HG03097 (cell line): Measurements from ENCODE around the gene SH3RF2.
"Not testable (repeated sequence)": the region's sequence is repeated elsewhere in the genome, so short reads cannot be mapped to it uniquely, and the experiment has no call there.

Source experiments
- ATAC-seq: cut with Tn5 transposase; IDR thresholded peaks from one replicate; pipeline ENCODE4 v1.9.1; 2021; ENCODE audit not compliant: unreplicated experiment, low FRiP score

Gene SH3RF2

GRCh38 chr5:145976431-145977155 lies 40.2 kb downstream of the SH3RF2 start:
- ATAC-seq: peak; percentile 77

GRCh38 chr5:145978171-145978570 lies 41.8 kb downstream of the SH3RF2 start:
- no peak for ATAC-seq

GRCh38 chr5:145978708-145979107 lies 42.3 kb downstream of the SH3RF2 start:
- no peak for ATAC-seq

GRCh38 chr5:145979270-145980223 lies 43.2 kb downstream of the SH3RF2 start:
- no peak for ATAC-seq

- ATAC-seq: no peak
Measured at GRCh38 chr5:145980259-145980658, 43.9 kb downstream of the SH3RF2 start.

- ATAC-seq: no peak
Measured at GRCh38 chr5:145980718-145981117, 44.3 kb downstream of the SH3RF2 start.

GRCh38 chr5:145981589-145982571 lies 45.5 kb downstream of the SH3RF2 start:
- no peak for ATAC-seq

- no peak for ATAC-seq
Measured at GRCh38 chr5:145982572-145983318, 46.4 kb downstream of the SH3RF2 start.

- no peak for ATAC-seq
Measured at GRCh38 chr5:145983446-145983845, 47.1 kb downstream of the SH3RF2 start.

- ATAC-seq: no peak
Measured at GRCh38 chr5:145984072-145984471, 47.7 kb downstream of the SH3RF2 start.

- no peak for ATAC-seq
Measured at GRCh38 chr5:145987856-145988255, 51.5 kb downstream of the SH3RF2 start.

GRCh38 chr5:145988993-145989392 lies 52.6 kb downstream of the SH3RF2 start:
- ATAC-seq: no peak

GRCh38 chr5:145989428-145989827 lies 53.0 kb downstream of the SH3RF2 start:
- ATAC-seq: no peak

- ATAC-seq: no peak
Measured at GRCh38 chr5:145990170-145990569, 53.8 kb downstream of the SH3RF2 start.

GRCh38 chr5:145991044-145991575 lies 54.7 kb downstream of the SH3RF2 start:
- no peak for ATAC-seq

- not testable (repeated sequence) for ATAC-seq
Measured at GRCh38 chr5:145993538-145993937, 57.2 kb downstream of the SH3RF2 start.

- no peak for ATAC-seq
Measured at GRCh38 chr5:145996135-145996534, 59.8 kb downstream of the SH3RF2 start.

- ATAC-seq: no peak
Measured at GRCh38 chr5:145999208-145999607, 62.8 kb downstream of the SH3RF2 start.

- no peak for ATAC-seq
Measured at GRCh38 chr5:146000072-146000471, 63.7 kb downstream of the SH3RF2 start.
